GF-D8 (cell line): ENCODE measurements around the gene CYGB.
"Not testable (repeated sequence)": the region's sequence is repeated elsewhere in the genome, so short reads cannot be mapped to it uniquely, and the experiment has no call there.

ENCODE experiments used
- DNase-seq: peaks from one replicate; lab custom pipeline; 2025; lab: John Stamatoyannopoulos, UW

CYGB gene

DNA sequence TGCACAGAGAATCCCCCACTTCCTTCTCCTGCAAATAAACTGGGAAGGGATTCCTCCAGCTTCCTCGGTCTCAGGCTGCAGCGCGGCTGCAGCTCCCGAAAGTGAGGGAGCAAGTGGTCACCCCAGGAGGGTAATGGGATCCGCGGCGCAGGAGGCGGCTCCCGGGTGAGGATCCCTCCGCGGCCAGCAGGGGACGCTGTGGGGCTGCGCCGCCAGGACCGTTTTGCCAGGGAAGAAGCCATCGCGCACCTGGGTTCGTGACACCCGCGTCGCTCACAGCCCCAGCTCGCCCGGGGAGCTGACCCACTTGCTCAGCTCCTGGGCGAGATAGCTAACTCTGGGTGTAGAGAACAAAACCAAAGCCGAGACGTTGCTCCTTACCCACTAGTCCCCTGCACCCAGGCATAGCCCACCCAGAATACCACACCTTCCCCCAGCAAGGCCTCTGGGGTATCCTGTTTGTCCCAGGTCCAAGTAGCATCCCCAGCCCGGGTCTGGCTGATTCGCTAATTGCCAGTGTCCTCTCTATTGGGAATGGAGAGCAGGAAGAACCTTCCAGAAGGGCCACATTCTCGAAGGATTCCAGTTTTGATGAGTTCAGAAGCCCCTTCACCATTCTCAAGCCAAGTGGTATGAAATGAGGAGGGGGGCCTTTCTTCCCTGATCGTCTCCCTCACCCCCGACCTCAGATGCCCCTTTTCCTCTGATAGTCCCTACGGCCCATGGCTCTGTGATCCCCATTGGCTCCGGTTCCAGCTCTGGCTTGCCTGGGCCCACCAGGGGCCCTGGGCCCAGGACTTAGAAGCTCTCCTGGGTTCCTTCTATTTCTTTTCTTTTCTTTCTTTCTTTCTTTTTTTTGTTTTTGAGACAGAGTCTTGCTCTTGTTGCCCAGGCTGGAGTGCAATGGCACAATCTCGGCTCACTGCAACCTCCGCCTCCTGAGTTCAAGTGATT lies 14.1 kb downstream of the CYGB start:
- DNase-seq, result no peak

DNA sequence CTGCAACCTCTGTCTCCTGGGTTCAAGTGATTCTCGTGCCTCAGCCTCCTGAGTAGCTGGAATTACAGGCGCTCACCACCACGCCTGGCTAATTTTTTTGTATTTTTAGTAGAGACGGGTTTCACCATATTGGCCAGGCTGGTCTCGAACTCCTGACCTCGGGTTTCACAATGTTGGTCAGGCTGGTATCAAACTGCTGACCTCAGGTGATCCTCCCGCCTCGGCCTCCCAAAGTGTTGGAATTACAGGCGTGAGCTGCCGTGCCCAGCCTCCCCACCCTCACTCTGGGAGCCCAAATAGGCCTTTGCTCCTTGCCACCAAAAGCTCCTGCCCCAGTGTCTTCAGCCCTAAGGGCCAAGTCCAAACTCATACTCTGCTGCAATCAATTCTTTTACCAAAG lies 15.8 kb downstream of the CYGB start:
- not testable (repeated sequence) for DNase-seq

DNA sequence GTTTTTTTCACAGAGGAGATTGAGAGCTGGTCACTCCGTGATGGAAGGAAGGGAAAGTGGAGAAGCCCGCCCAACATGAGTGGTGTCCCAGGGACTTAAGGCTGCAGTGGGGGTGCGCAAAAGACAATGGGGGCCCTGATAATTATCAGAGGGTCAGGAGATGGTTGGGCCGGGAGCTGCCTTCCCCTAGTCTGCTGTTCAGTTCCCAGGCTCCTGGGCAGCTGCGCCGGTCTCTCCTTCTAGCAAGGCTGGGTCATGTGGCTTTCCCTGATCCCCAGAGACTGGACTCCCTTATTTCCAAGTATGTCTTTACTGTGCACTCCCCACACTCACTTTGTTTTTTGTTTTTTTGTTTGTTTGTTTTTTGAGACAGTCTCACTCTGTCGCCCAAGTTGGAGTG lies 16.2 kb downstream of the CYGB start:
- DNase-seq, result no peak

DNA sequence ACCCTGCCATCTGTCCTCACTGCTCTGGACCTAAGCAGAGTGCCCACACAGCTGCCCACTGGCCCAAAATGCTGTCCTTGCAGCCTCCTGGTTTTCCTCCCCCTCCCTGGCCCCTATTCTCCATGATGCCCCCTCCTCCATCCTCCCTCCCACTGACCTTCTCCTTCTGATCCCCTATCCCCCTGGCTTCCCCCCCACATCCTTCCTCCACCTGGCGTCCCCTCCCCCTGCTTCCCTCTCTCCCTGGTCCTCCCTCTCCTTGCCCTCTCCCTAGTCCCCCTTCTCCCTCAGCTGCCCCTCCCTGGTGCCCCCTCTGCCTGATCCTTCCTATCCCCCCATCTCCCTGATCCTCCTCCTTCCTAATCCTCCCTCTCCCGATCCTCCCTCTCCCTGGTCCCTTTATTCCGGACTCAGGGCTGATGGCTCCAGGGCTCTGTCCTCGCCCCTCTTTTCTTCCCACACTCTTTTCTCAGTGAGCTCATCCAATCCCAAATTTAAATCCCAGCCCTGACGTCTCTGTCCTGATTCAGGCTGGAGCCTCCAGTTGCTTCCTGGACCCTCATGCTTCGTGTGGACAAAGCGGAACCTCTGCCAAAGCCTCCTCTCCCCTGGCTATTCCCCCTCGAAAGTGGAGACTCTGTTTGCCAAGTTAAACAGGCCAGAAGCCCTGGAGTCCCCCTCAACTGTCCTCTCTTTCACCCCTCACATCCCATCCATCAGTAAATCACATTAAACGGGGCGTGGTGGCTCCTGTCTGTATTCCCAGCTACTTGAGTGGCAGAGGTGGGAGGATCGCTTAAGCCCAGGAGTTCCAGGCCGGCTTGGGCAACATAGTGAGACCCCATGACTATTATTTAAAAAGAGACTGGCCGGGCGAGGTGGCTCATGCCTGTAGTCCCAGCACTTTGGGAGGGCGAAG lies 18.2 kb downstream of the CYGB start:
- DNase-seq, result no peak

DNA sequence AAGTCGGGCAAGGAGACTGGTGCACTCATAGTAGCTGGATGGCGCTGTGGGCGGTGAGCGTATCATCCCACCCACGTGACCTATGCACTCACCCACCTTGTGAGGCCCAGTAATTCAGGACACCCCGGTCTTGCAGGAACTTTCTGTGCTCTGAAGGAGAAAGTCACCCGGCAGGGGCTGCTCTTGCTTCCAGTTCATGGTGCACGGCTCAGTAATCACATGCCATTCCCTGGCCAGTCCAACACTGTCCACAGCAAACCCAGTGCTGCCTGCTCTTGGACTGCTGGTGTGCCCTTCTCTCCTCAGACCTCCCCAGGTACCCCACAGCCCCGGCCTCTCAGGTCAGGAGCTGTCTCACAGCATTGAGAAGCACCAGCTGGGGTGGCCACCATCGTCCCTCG lies 19.9 kb downstream of the CYGB start:
- no peak for DNase-seq

DNA sequence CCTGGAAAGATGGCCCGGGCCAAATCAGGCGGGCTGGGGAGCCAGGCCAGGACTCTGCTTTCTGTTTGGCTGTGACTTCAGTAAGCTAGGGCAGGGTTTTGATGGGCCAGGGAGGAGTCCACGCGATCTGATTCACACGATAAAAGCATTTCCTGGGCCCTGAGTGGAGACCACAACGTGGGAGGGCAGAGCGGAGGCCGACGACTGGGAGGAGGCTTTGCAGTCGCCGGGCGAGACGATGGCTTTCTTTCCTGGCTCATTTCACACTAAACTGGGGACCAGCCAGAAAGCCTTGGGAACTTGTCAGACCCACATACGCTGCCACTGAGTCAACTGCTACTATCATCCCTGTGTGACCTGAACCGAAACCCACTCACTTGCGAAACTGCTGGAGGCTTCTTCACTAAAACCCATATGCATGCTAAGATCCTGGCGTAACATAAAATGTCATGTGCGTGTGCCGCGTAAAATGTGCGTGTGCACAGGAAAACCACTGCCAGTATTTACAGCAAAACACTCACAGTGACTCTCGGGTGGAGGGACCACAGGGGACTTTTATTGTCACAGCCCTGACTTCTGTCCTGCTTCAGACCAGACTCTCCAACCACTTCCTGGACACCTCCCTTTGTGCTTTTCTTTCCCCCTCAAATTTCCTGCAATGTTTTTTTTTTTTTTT lies 22.1 kb downstream of the CYGB start:
- peak; percentile 57 for DNase-seq

DNA sequence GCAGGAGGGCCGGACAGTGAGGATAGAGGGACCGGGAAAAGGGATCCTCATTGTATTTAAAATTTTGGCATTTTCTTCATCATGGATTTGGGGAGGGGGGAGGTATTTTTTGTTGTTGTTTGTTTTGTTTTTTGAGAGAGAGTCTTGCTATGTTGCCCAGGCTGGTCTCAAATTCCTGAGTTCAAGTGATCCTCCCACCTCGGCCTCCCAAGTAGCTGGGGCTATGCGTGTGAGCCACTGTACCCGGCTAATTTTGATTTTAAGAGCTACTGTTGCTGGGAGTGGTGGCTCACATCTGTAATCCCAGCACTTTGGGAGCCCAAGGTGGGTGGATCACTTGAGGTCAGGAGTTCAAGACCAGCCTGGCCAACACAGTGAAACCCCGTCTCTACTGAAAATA lies 23.2 kb downstream of the CYGB start:
- DNase-seq, result not testable (repeated sequence)

DNA sequence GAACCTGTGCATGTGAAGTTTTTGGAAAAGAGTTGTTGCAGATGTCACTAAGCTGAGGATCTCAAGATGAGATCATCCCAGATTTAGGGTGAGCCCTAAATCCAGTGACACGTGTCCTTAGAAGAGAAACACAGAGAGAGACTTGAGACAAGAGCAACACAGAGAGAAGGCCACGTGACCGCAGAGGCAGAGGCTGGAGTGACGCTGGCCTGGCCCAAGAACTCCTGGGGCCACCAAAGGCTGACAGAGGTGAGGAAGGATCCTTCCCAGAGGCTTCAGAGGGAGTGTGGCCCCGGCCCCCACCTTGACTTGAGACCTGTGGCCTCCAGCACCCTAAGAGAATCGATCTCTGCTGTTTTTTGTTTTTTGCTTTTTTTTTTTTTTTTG lies 24.2 kb downstream of the CYGB start:
- no peak for DNase-seq

DNA sequence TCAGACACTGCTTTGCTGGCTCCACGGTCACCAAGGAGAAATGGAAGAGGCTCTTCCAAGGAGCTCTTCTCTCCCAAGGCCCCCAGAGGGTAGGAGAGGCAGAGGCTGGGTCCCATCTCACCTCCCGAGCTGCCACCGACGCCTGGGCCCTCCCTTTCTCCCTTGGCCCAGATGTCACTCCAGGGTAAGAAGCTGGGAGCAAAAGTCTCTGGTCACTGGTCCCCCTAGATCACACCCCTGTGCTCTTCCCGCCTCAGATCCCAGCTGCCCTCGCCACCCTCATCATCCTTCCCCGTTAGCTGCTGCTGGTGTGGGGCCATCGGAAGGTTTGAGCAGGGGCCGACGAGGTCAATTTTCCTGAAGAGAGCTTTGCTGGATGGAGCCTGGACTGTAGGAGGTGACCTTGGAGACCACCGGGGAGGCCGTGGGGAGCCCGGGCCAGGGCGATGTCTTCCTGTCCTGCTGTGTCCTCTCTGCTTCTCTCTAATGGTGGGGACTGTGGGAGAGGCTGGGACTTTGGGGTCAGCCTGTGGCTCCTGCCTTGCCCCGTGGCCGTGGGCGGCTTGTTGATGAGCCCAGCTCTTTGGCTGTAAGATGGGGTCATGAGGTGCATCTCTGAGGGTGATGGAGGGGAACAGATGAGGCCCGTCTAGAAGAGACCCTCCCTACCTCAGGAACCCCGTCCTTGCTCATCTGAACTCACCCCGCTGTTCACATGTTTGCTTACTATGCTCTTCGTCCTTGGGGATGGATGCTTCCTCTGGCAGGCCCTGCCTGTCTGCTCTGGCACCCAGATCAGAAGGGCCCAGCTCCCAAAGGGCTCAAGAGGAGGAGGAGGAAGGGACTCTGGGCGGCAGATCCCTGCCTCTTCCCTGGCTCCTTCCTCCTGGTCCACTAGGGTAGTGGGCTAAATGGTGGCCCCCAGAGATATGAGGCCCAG lies 24.9 kb downstream of the CYGB start:
- no peak for DNase-seq

DNA sequence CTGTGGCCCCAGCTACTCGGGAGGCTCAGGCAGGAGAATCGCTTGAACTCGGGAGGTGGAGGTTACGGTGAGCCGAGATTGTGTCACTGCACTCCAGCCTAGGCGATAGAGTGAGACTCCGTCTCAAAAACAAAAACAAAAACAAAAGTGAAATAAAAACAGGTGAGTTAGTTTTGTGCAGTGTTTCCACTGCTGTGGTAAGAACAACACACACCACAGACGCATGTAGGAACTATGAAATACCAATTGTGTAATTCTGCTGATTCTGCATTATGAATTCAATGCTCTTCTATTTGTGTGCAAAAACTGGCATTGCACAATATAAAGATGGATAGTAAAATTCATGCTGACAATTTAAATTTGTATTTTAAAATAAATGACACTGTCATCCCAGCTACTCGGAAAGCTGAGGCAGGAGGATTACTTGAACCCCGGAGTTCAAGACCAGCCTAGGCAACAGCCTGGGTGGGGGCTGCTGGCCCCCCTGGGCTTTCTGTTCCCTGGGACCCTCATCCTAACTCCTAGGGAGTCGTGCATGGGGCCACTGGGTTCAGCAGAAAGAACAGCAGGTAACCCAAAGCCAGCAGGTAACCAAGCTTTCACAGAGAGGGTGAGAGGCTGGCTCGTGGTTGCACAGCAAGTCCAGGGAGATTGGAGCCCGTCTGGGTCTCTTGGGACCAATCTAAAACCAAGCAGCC lies 25.7 kb downstream of the CYGB start:
- DNase-seq, result no peak

DNA sequence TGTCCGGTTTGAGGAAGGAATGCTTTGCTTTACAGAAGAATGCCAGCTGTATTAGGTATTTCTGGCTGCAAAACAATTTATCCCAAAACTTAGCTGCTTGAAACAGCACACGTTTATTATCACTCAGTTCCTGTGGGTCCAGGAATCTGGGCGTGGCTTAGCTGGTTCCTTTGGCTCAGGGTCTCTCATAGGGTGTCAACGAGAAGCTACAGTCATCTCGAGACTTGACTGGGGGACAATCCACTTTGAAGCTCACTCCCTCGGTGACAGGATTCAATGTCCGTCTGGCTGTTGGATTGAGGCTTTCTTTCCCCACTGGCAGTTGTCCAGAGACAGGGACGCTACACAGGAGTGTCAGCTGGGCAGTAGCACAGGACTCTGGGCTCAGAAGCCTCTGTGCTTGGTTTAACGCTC lies 26.7 kb downstream of the CYGB start:
- DNase-seq, result no peak

DNA sequence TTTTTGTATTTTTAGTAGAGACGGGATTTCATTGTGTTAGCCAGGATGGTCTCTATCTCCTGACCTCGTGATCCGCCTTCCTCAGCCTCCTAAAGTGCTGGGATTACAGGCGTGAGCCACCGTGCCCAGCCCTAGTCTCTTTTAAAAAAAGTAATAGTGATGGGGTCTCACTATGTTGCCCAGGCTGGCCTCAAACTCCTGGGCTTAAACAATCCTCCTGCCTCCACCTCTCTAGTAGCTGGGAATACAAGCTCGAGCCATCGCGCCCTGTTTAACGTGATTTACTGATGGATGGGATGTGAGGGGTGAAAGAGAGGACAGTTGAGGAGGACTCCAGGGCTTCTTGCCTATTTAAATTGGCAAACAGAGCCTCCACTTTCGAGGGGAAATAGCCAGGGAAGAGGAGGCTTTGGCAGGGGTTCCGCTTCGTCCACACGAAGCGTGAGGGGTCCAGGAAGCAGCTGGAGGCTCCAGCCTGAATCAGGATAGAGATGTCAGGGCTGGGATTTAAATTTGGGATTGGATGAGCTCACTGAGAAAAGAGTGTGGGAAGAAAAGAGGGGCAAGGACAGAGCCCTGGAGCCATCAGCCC lies 28.9 kb downstream of the CYGB start:
- not testable (repeated sequence) for DNase-seq

DNA sequence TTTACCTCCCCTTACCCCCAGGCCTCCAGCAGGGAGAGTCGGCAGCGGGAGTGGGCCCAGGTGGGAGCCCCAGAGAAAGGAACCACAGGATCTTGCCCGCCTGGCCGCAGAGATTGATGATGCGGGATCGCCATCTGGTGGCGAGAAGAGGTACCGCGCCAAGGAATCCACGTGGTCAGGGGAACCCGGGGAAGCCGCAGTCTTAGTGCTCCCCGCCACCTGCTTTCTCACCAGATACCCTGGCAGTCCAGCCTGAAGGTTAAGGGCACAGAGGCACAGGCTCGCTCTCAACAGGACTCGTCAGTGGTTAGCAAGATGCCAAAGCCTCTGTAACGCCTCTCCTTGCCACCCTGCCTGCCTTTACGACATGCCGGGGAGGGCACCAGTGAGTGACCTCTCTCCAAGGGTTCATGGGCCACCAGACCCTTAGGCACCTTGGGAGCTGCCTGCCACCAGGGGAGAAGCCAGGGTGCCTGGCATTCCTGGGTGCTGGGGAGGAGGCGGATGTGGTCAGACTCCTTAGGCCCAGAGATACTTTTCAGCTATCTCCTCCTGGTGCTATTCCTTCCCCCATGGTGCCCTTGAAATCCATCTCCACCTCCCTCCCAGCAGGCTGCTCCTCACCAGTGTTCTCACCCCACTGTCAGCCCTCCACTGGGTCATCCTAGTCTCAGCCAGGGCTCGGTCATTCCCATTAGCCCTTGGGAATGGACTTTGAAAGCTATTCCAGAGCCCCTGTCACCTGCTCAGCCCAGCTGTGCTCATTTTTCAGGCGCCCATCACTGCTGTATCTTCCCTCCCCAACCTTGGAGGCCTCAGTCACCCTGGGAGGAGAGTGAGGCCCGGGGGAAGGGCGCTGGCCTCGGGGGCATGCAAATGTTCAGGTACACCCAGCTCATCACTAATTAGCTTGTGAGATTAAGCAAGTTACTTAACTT lies 30.8 kb downstream of the CYGB start:
- peak; percentile 21 for DNase-seq

DNA sequence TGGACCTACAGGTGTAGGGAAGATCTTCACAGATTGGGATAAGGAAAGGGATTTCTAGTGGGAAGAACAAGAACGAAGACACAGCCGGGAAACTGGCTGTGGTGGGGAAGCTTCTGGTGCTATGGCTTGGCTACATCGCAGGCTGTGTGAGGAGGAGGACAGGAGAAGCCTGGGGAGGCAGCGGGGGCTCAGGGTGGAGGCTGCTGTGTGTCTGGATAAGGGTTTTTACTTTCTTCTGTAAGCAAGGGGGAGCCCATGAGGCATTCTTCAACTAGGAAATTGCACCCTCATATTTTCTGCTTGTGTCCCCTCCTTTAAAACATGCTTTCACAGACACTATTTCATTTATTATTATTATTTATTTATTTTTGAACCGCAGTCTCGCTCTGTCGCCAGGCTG lies 33.4 kb downstream of the CYGB start:
- no peak for DNase-seq

DNA sequence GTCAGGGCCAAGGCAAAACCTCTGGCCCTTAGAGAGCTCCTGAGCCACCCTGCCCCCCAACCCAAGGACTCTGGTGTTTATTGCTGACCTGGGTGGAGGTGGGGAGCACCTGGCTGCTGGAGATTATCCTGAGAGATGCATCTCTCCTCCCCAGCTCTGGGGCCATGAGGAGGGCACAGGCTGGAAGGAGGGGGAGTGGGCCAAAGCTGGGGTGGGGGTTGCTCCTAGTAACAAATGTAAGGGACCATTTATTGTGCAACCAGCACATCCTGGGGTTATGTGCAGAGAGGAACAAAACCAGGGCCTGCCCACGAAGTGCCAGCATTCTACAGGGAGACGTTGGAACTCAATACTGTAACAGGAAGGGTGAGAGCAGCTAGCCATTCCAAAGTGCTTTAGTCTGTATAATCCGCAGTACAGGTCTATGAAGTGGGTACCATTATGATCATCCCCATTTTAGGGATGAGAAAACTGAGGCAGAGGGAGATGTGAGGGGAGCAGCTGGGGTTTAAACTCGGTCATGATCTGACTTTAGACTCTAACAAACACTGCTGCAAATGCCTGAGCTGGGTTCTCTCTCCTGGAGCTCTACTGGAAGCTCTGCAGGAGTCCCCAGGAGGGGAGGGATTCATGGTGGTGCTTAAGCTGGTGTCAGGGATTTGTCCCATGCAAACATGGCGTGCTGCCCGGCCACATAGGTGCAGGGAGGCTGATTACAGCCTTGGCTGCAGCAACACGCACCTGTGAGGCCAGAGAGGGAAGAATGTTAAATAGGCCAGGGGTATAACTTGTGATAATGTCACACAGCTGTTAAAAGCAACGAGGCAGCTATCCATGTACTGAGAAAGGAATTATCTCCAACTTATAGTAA lies 34.9 kb downstream of the CYGB start:
- peak; percentile 39 for DNase-seq

DNA sequence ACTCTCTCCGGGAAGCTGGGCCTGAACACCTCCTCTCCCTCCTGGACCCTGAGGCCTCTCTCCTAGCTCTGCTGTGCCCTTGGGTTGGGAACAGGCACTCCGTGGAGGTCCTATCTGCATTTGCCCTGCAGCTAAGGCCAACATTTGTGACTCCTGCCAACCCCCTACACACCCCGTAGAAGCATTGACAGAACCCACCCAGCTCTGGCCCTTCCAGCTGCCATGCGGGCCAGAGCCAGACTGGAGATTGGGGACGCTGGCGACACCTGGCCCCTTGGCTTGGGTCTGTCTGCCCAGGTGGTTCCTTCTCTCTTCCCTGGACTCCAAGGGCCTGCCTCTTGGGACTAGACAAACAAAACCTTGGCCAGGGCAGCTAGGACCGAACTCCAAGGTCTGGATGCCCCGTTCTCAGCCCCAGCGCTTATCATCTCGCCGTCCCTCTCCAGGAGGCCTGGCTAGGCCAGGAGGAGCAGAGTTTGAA lies 35.6 kb downstream of the CYGB start:
- DNase-seq, result no peak

DNA sequence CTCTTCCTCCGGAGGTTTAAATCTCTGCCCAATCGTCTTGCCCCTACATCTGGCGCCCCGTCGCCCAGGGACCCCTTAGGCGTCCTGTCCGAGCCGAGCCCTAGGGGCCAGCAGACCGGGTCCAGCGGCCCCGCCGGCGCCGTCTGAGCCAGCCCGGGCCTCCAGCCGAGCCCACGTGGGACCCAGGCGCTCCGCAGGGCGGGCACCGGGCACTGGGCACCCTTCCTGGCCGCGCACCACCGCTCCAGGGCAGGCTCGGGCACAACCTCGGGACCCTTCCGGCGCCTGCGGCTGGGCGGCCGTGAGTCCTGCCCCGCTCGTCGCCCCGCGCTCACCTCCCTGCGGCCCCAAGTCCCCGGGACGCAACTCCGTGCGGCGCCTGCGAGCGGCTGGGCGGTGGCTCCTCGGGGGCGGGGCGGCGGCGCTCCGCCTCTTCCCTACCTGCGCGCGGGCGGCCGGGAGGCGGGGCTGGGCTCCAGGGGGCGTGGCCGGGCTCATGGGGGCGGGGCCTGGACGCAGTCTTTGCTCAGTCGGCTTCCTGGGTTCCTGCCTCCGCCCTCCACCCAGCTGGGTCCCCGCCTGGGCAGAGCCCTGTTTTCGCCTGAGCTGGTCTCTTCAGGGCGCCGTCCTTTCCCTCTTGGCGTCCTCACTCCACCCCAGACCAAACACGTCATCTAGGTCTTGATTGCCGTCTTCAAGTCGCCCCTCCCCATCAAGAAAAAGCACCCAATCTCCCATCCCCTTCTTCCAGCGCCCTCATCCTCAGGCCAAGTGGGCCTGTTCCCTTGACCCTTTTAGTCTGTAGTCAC lies 36.3 kb downstream of the CYGB start, which contains the start of gene RHBDF2:
TSS of gene RHBDF2 (minus strand) at position 406 of the 809 bp plus-strand sequence. CDS start 19,899 bp downstream, outside the sequence.
- DNase-seq, result peak; percentile 87
